Stimulated activated CD8-positive, alpha-beta memory T cell treated with anti-CD3 and anti-CD28 coated beads, Interleukin-4, amount 100 ng/mL, for 24 hours (primary cell): ENCODE results near the gene LYRM4.
A peak's percentile ranks its signal among the peaks of the same experiment; 100 is the strongest.

Experiments used
- DNase-seq: peaks from one replicate; pipeline ENCODE4 v3.0.0-alpha.2; 2020; ENCODE audit warnings: low read depth

LYRM4 gene

GRCh38 chr6:5146398-5146797, 114.4 kb downstream of the LYRM4 start:
- no peak for DNase-seq

DNA sequence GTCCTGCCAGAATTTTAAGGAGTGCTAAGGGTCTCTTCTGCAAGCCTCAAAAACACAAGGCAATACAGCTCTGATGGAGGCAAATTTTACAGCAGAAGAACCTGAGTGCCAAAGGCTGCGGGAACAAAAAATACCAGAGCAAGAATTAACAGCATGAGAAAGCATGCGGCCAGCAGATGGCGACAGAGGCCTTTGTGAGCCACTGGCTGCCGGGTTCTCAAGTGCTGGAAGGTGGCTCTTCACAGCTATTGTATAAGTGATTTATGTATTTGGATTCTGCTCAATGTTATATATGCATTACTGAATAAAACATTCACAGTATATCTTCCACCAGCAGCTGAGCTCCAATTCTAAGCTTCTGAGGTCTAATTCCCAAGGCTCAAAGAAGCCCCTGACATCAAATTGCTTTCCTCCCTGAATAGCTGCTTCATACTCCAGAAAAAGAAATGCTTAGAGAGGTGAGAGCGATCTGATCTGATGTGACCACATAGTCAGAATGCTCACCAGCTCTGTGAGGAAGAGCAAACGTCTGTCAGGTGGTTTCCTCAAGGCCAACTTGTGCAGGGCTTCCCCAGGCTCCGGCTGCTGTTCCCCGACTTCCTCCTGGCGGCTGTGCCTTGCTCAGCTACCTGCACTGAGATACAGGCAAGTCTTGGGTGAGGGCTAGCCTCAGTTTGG, 117.0 kb downstream of the LYRM4 start:
- peak; percentile 70 for DNase-seq

- DNase-seq, result no peak
Observed at GRCh38 chr6:5142915-5143314, 117.8 kb downstream of the LYRM4 start.

- no peak for DNase-seq
Observed at GRCh38 chr6:5142131-5142530, 118.6 kb downstream of the LYRM4 start.

GRCh38 chr6:5141046-5141445, 119.7 kb downstream of the LYRM4 start:
- DNase-seq, result no peak

- no peak for DNase-seq
Observed at GRCh38 chr6:5139828-5140771, 120.7 kb downstream of the LYRM4 start.

- no peak for DNase-seq
Observed at GRCh38 chr6:5138995-5139827, 121.5 kb downstream of the LYRM4 start.

DNA sequence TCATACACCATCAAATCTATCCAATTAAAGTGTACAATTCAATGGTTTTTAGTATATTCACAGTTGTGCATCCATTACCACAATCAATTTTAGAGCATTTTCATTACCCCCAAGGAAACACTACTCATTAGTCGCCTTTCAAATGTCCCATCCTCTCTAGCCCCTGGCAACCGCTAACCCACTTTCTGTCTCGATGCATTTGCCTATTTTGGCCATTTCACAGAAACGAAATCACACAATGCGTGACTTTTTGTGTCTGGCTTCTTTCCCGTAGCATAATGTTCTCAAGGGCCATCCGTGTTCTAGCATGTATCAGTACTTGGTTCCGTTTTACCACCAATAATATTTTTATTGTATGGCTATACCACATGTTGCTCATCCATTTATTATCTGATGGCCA, 123.9 kb downstream of the LYRM4 start:
- DNase-seq, result no peak

DNA sequence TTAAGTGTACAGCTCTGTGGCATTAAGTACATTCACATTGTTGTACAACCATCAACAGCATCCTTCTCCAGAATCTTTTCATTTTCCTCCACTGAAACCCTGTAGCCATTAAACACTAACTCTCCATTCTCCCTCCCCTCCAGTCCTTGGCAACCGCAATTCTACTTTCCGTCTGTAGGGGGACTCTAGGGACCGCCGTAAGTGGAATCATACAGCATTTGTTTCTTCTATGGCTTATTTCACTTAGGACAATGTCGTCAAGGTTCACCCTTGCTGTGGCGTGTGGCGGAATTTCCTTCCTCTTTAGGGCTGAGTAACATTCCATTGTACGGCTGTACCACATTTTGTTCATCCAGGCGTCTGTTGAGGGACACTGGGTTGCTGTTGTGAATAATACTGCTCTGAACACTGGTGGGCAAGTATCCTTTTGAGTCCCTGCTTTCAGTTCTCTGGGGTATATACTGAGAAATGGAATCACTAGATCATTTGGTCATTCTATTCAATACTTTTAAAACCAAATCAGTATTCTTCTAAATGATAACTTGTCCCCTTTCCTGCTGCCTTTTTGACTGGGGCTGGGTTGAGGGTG, 124.9 kb downstream of the LYRM4 start:
- DNase-seq, result peak; percentile 19

GRCh38 chr6:5133943-5134342, 126.8 kb downstream of the LYRM4 start:
- DNase-seq, result no peak

DNA sequence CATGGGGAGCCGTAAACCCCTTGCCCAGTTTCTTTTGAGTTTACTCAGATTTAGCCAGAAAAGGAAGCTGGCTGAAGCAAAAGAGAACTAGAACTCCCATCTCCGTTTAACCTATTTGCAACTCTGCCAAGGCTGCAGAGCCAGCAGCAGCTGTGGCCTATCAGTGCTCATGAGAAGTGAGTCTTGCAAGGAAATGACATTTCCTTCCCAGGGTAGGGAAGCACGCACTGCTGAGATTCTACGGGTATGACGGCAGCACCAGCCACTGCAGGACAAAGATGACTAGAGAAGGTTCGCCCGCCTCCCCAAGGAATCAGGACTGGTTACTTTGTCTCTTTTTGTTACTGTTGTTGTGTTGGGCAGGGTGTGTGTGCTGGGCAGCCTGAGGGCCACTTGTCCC, 128.0 kb downstream of the LYRM4 start:
- DNase-seq, result no peak

- DNase-seq, result no peak
Observed at GRCh38 chr6:5130135-5130866, 130.4 kb downstream of the LYRM4 start.

- no peak for DNase-seq
Observed at GRCh38 chr6:5128351-5128750, 132.4 kb downstream of the LYRM4 start.

DNA sequence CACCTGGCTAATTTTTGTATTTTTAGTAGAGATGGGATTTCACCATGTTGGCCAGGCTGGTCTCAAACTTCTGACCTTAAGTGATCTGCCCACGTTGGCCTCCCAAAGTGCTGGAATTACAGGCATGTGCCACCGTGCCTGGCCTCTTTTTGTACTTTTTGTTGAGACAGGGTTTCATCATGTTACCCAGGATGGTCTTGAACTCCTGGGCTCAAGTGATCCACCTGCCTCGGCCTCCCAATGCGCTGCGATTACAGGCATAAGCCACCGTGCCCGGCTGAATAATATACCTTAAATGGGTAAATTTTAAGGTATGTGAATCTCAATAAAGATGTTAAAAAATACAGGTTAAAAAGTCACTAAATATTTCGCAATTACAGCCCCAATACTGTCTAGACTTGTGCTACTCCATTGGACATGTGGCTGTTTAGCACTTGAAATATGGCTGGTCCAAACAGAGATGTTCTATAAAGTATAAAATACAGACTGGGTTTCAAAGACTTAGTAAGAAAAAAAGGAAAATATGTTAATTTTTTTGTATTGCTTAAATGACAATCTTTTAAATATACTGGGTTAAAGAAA, 133.6 kb downstream of the LYRM4 start:
- DNase-seq, result no peak

GRCh38 chr6:5126214-5126613, 134.5 kb downstream of the LYRM4 start:
- DNase-seq, result no peak

DNA sequence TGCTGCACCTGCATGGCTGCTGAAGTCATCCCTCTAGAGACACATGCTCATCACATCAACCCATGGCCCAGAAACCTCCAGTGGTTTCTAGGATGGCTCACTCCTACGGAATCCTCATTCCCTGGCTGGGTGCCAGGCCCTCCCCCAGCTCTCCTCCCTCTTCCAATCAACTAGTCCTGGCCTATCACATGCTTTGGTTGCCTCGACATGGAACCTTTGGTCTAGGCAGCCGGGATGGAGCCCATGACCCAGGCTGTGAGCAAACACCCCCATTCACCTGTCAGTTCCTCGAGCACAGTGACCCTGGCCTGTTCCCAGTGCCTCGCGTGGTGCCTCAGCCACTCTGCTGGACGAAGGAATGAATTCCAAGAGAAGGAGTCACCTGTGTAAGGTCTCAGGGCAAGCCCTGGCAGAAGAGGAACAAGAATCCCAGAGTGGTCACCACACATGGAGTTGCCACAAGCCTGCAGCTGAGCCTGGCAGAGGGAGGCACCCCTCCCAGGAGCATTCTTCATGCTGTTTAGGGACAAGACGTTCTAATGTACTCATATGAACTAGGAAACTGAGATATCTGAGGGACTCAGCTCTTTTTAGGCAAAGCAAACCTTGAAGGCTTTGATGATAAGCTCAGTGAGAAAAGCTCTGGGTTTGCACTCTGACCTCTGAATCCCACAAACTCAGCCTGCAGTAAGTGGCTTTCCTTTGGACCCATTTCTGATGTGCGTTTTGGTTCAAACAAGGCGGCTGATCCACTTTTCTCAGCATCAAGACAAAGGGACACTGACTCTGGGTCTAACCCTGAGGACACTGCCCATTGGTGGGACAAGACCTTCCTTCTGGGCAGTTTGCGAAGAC, 135.4 kb downstream of the LYRM4 start:
- DNase-seq, result no peak

DNA sequence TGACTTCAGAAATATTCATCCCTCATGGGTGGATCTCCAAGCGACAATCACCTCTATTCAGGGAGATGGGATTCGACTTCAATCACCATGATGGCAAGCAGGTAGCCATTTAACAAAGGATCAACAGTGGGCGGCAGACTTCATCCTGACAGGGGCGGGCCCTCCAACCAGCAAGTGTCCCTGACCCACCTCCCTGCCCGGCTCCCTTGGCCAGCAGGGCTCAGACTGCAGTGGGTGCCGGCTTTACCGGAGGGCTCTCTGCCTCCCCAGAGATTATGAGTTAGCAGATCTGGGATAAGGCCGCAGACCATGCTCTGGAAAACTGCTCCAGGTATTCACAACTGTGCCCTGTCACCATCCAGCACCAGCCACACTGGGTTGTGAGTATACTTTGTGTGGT, 136.2 kb downstream of the LYRM4 start:
- DNase-seq, result no peak

- no peak for DNase-seq
Observed at GRCh38 chr6:5123296-5124143, 137.2 kb downstream of the LYRM4 start.

DNA sequence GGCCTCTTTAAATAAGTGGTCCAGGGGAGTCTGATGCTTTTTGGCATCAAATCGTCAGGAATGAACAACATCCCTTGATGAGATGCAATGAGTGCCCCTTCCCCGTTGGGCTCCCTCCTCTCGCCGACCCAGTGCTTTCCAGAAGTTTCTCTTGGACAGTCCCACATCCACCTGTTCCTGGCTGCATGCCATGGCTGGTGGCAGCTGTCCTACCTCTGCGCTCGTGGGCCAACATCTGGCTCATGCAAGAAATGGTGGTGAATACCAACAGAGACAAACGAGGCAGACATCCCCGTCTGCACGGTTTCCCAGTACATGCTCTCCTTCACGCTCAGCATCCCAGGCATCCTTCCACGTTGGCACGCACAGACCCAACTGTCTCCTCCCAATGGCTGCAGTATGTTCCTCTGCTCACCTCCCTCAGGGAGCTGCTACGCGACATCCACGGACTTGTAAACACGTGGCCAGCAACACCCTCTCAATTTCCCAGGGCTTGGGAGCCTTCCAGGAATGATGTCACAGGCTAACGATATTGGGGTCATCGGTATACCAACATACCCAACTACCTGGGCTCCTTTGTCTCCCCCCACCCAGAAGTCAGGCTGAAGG, 138.1 kb downstream of the LYRM4 start:
- DNase-seq, result no peak
